Measurements from ENCODE around the gene XKR7. TPM values are rescaled to one million over a fixed set of nuclear protein-coding genes. Genes with fewer than 3 reads are reported as not detected.

Gene XKR7
- total RNA-seq, 1 experiment from 2014 or later: 1.3 TPM

- Histone ChIP-seq H3K23ac (ENCODE audit: insufficient read length, low read depth, low read length) (no peak overlapping the region), H3K56ac (ENCODE audit: insufficient read length, low read depth, low read length) (no peak overlapping the region), H2AK5ac (ENCODE audit: insufficient read length, low read length) (no peak overlapping the region), H3T11ph (ENCODE audit: low read length) (no peak overlapping the region), H3K27me3 (ENCODE audit: insufficient read depth, low read length) (no peaks in the 10 kb centered on the region), H4K91ac (ENCODE audit: insufficient read length, low read depth, low read length) (no peak overlapping the region), H4K5ac (ENCODE audit: insufficient read length, low read depth, low read length) (no peak overlapping the region), H3K4me2 (ENCODE audit: insufficient read depth, insufficient read length, low read length) (no peak overlapping the region), H2BK12ac (ENCODE audit: insufficient read length, low read depth, low read length) (no peak overlapping the region), H3K27ac (ENCODE audit: insufficient read length, low read depth, low read length) (no peak overlapping the region), H2BK15ac (ENCODE audit: low read depth, low read length) (no peak overlapping the region), H2BK20ac (ENCODE audit: low read depth, low read length, poor library complexity, severe bottlenecking) (no peak overlapping the region), H3K18ac (ENCODE audit: insufficient read length, low read depth, low read length) (no peak overlapping the region), H3K23me2 (ENCODE audit: insufficient read length, low read depth, low read length, poor library complexity, severe bottlenecking) (no peaks in the 10 kb centered on the region), H3K4ac (ENCODE audit: low read depth, low read length) (no peak overlapping the region), H3K9ac (ENCODE audit: extremely low read depth, insufficient read length, low read length) (no peak overlapping the region), H3K79me1 (ENCODE audit: insufficient read depth, low read depth, low read length, poor library complexity, severe bottlenecking) (peaks cover 6% of the 10 kb centered on the region), H2BK120ac (ENCODE audit: low read depth, low read length, poor library complexity, severe bottlenecking) (no peak overlapping the region), H3K14ac (ENCODE audit: insufficient read depth, low read length) (no peak overlapping the region), H4K20me1 (ENCODE audit: control insufficient read depth, insufficient read depth, insufficient read length) (no peaks in the 10 kb centered on the region), H3K9me3 (ENCODE audit: control insufficient read depth, low read depth, low read length) (no peaks in the 10 kb centered on the region), H2BK5ac (ENCODE audit: insufficient read length, low read length) (no peak overlapping the region), H2AFZ (ENCODE audit: low read length) (no peak overlapping the region), H4K8ac (replicated peaks; ENCODE audit: insufficient read length, low read depth, low read length) (no peak overlapping the region), H3K4me1 (ENCODE audit: insufficient read depth, low read length) (no peaks in the 10 kb centered on the region), H3K79me2 (ENCODE audit: insufficient read depth, low read length) (no peaks in the 10 kb centered on the region)
- no peak for DNase-seq
- H3K4me3 Mint-ChIP-seq: no peak overlapping the region
- H3K36me3 Mint-ChIP-seq (ENCODE audit: insufficient read depth in 1 of 3, low read depth in 3 of 3): peaks cover 37 to 66% (median 52%) of the 10 kb centered on the region in 3 experiments
- H3K27ac Mint-ChIP-seq: no peak overlapping the region
- no CpG with 5 or more reads among the region's 4 CpGs for whole genome bisulfite sequencing (ENCODE audit: extremely low coverage, insufficient read length, low lambda C conversion rate)
- no peaks in the 10 kb centered on the region; a peak in 1 of 5 replicates for H3K9me3 Mint-ChIP-seq
- no peaks in the 10 kb centered on the region for H3K27me3 Mint-ChIP-seq (ENCODE audit: low read depth)
- no peak for TF ChIP-seq CTCF (conservative IDR thresholded peaks at IDR 0.05)
- no peaks in the 10 kb centered on the region for H3K4me1 Mint-ChIP-seq
Measured at GRCh38 chr20:31945319-31945718, 22.6 kb upstream of the XKR7 start.

Measured in H9 (cell line).